Measurements from ENCODE around the gene NKPD1.

Gene NKPD1

DNA sequence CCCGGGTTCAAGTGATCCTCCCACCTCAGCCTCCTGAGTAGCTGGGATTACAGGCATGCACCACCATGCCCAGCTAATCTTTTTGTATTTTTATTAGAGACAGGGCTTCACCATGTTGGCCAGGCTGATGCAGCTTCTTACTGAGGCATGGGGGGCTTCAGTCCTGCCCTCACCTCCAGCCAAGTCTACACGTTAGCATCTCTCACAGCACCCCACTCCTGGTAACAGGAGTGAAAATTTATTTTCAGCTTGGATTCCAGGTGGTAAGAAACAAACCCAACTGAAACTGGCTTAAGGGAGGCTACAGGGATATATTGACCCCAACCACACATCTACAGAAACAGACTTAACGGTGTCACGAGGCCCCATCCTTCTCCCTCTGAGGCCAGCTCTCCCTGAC is 10.6 kb downstream of the NKPD1 start:
- H3K27me3 ChIP-seq (ENCODE audit: control insufficient read depth, insufficient read depth, low read length) = peaks cover 38% of the 10 kb centered on the region
- H3K9me3 ChIP-seq (ENCODE audit: control insufficient read depth, low read length) = no peaks in the 10 kb centered on the region
- H3K4me1 ChIP-seq (ENCODE audit: control insufficient read depth, insufficient read depth, low read length) = peaks cover 32% of the 10 kb centered on the region
- H3K4me3 ChIP-seq (ENCODE audit: low read length) = no peak overlapping the region
- no peak overlapping the region for H3K9ac ChIP-seq (ENCODE audit: low read length)
- H3K36me3 ChIP-seq (ENCODE audit: control insufficient read depth, insufficient read depth, low read length) = no peaks in the 10 kb centered on the region

DNA sequence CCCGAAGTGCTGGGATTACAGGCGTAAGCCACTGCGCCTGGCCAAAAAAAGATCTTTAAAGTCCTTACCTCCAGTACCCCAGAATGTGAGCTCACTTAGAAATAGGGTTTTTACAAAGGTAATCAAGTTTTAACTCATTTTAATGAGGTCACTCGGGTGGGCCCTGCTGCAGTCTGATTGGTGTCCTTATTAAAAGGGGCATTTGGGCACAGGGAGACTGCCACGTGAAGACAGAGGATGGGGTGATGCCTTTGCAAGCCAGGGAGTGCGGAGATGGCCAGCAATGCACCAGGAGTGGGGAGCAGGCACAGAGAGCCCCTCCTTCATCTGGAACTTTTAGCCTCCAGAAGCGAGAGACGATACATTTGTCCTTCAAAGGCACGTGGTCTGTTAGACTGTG is 11.7 kb downstream of the NKPD1 start:
- H3K27me3 ChIP-seq (ENCODE audit: control insufficient read depth, insufficient read depth, low read length) = peaks cover 34% of the 10 kb centered on the region
- H3K36me3 ChIP-seq (ENCODE audit: control insufficient read depth, insufficient read depth, low read length) = no peaks in the 10 kb centered on the region
- H3K4me1 ChIP-seq (ENCODE audit: control insufficient read depth, insufficient read depth, low read length) = peaks cover 27% of the 10 kb centered on the region
- no peaks in the 10 kb centered on the region for H3K9me3 ChIP-seq (ENCODE audit: control insufficient read depth, low read length)
- no peak overlapping the region for H3K4me3 ChIP-seq (ENCODE audit: low read length)
- H3K9ac ChIP-seq (ENCODE audit: low read length) = no peak overlapping the region

DNA sequence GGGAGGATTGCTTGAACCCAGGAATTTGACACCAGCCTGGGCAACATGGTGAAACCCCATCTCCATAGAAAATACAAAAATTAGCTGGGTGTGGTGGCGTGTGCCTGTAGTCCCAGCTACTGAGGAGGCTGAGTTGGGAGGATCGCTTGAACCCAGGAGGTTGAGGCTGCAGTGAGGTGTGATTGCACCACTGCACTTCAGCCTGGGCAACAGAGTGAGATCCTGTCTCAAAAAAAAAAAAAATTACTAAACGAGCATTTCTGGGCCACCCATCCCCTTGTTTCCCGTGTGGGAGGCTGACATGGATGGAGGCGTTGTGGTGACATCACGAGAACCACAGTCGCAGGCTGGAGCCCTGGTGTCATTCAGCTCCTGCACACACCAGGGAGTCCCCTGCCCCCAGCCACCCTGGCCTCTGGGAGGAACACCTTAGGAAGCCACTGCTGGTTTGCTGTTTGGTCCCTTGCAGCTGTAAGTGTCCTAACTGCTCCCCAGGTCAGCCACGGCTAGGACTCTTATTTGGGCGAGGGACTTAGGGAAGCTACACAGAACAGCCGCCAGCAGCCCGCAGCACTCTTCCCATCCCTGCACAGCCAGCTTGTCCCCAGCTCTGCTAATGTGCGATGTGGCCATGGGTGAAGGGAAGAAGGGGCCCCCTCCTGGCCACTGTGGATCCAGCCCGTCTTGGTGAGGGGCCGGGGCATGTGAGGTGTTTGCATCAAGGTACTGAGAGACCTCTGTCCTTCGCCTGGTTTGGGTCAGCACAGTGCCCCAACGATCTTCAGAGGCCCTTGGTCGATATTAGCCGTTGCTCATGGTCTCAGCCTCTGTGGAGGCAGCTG is 12.7 kb downstream of the NKPD1 start:
- Histone ChIP-seq H3K27me3 (ENCODE audit: control insufficient read depth, insufficient read depth, low read length) (peaks cover 23% of the 10 kb centered on the region), H3K36me3 (ENCODE audit: control insufficient read depth, insufficient read depth, low read length) (no peaks in the 10 kb centered on the region), H3K9ac (ENCODE audit: low read length) (no peak overlapping the region)

DNA sequence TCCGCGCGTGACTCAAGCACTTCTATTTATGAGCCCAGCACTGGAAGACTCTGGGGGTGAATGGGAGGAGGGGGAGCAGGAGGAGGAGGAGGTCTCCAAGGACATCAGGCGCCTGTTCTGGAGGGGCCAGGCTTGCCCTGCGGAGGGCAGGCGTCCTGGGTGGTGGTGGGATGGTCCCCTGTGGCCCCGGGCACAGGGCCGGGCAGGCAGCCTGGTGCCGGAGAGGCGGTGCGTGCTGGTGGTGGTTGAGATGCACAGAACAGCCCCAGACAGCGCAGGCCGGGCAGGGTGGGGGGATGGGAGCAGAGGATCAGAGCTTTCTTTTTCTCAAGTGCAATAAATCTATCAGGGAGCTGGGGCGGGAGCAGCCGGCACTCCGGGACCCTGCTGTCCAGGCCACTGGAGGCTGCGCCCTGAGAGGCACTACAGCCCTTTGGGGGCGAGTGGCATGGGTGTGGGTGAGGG is 14.0 kb downstream of the NKPD1 start:
- Histone ChIP-seq H3K9ac (ENCODE audit: low read length) (no peak overlapping the region), H3K36me3 (ENCODE audit: control insufficient read depth, insufficient read depth, low read length) (peaks cover 8% of the 10 kb centered on the region), H3K4me1 (ENCODE audit: control insufficient read depth, insufficient read depth, low read length) (peaks cover 4% of the 10 kb centered on the region), H3K9me3 (ENCODE audit: control insufficient read depth, low read length) (no peaks in the 10 kb centered on the region), H3K4me3 (ENCODE audit: low read length) (no peak overlapping the region), H3K27me3 (ENCODE audit: control insufficient read depth, insufficient read depth, low read length) (peaks cover 10% of the 10 kb centered on the region)

More for the DNA sequence above, 12.7 kb downstream of the NKPD1 start:
- H3K4me1 ChIP-seq (ENCODE audit: control insufficient read depth, insufficient read depth, low read length) = peaks cover 16% of the 10 kb centered on the region
- H3K9me3 ChIP-seq (ENCODE audit: control insufficient read depth, low read length) = no peaks in the 10 kb centered on the region
- no peak overlapping the region for H3K4me3 ChIP-seq (ENCODE audit: low read length)

DNA sequence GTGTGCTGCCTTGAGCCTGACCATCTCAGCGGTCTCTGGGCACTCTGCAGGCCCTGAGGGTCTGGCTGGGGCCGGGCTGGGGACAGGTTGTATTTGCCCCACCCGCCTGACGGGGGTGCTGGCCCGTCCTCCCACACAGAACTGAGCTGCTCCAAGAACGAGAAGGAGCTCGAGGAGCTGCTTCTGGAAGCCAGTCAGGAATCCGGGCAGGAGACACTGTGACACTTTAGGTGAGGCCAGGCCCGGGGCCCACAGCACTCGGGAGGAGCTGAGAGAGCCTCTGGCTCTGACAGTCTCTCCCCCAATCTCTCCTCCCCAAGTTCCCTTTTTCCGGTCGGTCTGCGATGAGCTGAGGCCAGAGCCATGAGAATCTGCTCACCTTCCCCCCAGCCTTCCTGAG is 14.5 kb downstream of the NKPD1 start:
- no peak overlapping the region for H3K9ac ChIP-seq (ENCODE audit: low read length)
- no peak overlapping the region for H3K4me3 ChIP-seq (ENCODE audit: low read length)
- peaks cover 5% of the 10 kb centered on the region for H3K27me3 ChIP-seq (ENCODE audit: control insufficient read depth, insufficient read depth, low read length)
- peaks cover 13% of the 10 kb centered on the region for H3K36me3 ChIP-seq (ENCODE audit: control insufficient read depth, insufficient read depth, low read length)
- H3K9me3 ChIP-seq (ENCODE audit: control insufficient read depth, low read length) = no peaks in the 10 kb centered on the region
- H3K4me1 ChIP-seq (ENCODE audit: control insufficient read depth, insufficient read depth, low read length) = no peaks in the 10 kb centered on the region

DNA sequence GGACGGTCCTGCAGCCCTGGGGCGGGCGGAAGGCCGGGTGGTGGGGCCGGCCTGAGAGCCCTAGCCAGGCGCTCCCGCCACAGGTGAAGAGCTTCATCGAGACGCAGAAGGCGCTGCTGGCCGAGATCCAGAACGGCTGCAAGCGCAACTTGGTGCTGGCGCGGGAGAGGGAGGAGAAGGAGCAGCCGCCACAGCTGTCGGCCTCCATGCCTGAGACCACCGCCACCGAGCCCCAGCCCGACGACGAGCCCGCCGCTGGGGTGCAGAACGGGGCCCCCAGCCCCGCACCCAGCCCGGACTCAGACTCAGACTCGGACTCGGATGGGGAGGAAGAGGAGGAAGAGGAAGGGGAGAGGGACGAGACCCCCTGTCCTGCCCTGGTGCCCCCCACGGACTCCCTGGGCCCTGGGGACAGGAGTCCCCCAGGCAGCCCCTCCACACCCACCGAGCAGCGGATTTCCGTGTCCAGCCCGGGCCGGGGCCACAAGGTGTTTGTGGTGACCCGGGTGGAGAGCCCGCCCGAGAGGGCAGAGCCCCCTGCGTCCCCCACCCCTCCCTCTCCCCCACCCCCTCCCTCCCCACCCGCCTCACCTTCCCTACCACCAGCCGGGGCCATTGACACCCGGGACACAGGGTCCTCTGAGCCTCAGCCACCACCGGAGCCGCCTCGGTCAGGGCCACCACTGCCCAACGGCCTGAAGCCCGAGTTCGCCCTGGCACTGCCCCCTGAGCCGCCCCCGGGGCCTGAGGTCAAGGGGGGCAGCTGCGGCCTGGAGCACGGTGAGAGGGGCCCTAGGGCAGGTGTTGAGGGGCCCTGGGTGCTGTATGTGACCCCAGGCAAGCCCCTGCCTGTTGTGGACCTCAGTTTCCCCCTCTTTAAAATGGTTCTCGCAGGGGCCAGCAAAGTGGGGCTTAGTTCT is 15.3 kb downstream of the NKPD1 start:
- Histone ChIP-seq H3K9ac (ENCODE audit: low read length) (no peak overlapping the region), H3K4me1 (ENCODE audit: control insufficient read depth, insufficient read depth, low read length) (no peaks in the 10 kb centered on the region), H3K4me3 (ENCODE audit: low read length) (no peak overlapping the region), H3K27me3 (ENCODE audit: control insufficient read depth, insufficient read depth, low read length) (no peaks in the 10 kb centered on the region), H3K36me3 (ENCODE audit: control insufficient read depth, insufficient read depth, low read length) (peaks cover 13% of the 10 kb centered on the region), H3K9me3 (ENCODE audit: control insufficient read depth, low read length) (no peaks in the 10 kb centered on the region)

DNA sequence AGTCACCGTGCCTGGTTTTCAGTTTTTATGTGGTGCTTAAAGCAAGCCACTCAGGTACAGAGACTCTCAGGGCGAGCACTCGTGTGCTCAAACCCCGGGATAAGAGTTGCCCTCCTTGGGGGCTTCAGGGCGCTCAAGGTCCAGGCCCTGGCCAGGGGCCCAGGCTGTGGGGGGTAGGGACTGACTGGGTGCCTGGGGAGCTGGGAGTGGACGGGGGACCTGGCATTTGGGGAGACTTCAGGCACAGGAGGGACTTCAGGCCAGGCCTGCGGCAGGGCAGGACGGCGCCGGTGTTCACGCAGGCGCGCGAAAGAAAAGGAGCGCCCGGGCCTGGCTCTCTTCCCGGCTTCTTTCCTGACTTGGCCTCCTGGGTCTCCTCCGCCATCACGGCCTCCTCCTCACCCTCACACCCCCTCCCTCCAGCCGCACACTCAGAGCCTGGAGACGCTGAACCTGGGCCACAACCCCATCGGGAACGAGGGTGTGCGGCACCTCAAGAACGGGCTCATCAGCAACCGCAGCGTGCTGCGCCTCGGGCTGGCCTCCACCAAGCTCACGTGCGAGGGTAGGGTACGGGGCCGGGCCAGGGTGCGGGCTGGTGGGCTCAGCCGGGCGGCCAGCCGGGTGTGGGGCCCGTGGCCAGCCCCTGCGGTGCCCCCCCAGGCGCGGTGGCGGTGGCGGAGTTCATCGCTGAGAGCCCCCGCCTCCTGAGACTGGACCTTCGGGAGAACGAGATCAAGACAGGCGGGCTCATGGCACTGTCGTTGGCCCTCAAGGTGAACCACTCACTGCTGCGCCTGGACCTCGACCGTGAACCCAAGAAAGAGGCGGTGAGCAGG is 16.1 kb downstream of the NKPD1 start:
- no peaks in the 10 kb centered on the region for H3K4me1 ChIP-seq (ENCODE audit: control insufficient read depth, insufficient read depth, low read length)
- no peaks in the 10 kb centered on the region for H3K9me3 ChIP-seq (ENCODE audit: control insufficient read depth, low read length)
- H3K9ac ChIP-seq (ENCODE audit: low read length) = no peak overlapping the region
- peaks cover 13% of the 10 kb centered on the region for H3K36me3 ChIP-seq (ENCODE audit: control insufficient read depth, insufficient read depth, low read length)
- no peak overlapping the region for H3K4me3 ChIP-seq (ENCODE audit: low read length)
- H3K27me3 ChIP-seq (ENCODE audit: control insufficient read depth, insufficient read depth, low read length) = no peaks in the 10 kb centered on the region

DNA sequence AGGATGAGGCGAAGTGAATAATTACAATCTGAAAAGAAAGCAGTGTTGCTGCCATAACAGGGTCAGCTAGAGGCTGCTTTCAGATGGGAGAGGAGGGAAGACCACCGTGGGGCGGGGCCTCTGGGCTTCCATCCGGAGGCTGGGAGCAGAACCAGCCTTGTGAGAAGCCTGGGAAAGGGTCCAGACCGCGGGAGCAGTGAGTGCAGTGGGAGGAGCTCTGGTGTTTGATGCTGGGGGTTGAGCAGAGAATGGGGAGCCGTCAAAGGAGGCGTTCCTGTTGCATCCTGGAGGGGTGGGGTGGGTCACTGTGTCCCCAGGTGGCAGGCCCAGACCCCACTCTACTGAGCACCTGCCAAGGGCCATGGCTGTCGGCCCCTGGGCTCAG is 18.1 kb downstream of the NKPD1 start:
- H3K36me3 ChIP-seq (ENCODE audit: control insufficient read depth, insufficient read depth, low read length) = peaks cover 13% of the 10 kb centered on the region

DNA sequence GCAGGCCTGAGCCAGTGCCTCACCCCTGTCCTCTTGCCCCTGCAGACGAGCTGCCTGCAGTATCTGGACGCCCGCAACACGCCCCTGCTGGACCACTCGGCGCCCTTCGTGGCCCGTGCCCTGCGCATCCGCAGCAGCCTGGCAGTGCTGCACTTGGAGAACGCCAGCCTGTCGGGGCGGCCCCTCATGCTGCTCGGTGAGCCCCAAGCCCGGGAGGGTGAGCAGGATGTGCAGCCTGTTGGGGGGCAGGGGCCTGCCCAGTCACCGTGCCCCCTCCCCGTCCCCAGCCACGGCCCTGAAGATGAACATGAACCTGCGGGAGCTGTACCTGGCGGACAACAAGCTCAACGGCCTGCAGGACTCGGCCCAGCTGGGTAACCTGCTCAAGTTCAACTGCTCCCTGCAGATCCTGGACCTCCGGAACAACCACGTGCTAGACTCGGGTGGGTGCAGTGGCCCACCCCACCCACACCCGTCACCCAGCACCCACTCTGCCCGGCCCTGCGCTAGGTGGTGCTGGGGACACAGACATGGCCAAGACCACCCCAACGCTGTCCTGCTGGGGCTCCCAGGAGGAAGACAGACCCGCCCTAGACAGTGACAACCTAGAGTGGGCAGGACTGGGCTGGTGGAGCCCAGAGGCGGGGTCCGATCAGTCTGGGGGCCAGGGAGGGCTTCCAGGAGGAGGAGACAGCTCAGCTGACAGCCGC is 18.6 kb downstream of the NKPD1 start:
- Histone ChIP-seq H3K9ac (ENCODE audit: low read length) (no peak overlapping the region), H3K36me3 (ENCODE audit: control insufficient read depth, insufficient read depth, low read length) (peaks cover 13% of the 10 kb centered on the region), H3K9me3 (ENCODE audit: control insufficient read depth, low read length) (no peaks in the 10 kb centered on the region), H3K27me3 (ENCODE audit: control insufficient read depth, insufficient read depth, low read length) (no peaks in the 10 kb centered on the region), H3K4me3 (ENCODE audit: low read length) (no peak overlapping the region), H3K4me1 (ENCODE audit: control insufficient read depth, insufficient read depth, low read length) (peaks cover 5% of the 10 kb centered on the region)

More for the DNA sequence above, 18.1 kb downstream of the NKPD1 start:
- Histone ChIP-seq H3K4me1 (ENCODE audit: control insufficient read depth, insufficient read depth, low read length) (peaks cover 5% of the 10 kb centered on the region), H3K4me3 (ENCODE audit: low read length) (no peak overlapping the region), H3K9me3 (ENCODE audit: control insufficient read depth, low read length) (no peaks in the 10 kb centered on the region), H3K27me3 (ENCODE audit: control insufficient read depth, insufficient read depth, low read length) (no peaks in the 10 kb centered on the region), H3K9ac (ENCODE audit: low read length) (no peak overlapping the region)

DNA sequence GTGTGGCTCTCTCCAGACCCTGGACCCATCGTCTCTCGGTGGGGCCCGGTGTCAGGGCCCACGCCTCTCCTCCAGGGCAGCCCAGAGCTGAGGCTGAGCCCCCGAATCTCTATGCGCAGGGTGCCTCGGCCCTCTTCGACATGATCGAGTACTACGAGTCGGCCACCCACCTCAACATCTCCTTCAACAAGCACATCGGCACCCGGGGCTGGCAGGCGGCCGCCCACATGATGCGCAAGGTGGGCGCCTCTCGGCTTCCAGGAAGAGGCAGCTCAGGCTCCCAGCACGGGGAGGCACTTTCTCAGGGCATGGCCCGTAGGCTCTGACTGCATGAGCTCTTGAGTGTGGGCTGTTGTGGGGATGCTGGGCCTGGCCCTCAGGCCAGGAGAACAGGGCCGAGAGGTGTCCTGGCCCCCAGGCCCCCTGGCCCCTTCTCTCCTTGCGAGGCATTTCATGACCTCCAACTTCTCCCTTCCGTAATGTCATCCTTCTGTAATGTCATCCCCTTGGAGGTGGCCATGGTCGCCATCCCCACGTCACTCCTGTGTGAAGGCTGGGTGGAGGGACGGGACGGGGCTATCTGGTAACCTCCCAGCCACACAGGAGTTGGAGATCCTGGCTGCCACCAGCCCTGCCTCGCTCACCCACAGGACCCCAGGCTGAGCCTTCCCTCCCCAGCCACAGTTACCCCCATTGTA is 19.4 kb downstream of the NKPD1 start:
- Histone ChIP-seq H3K4me3 (ENCODE audit: low read length) (no peak overlapping the region), H3K36me3 (ENCODE audit: control insufficient read depth, insufficient read depth, low read length) (peaks cover 13% of the 10 kb centered on the region), H3K4me1 (ENCODE audit: control insufficient read depth, insufficient read depth, low read length) (peaks cover 5% of the 10 kb centered on the region), H3K9me3 (ENCODE audit: control insufficient read depth, low read length) (no peaks in the 10 kb centered on the region), H3K9ac (ENCODE audit: low read length) (no peak overlapping the region), H3K27me3 (ENCODE audit: control insufficient read depth, insufficient read depth, low read length) (no peaks in the 10 kb centered on the region)

DNA sequence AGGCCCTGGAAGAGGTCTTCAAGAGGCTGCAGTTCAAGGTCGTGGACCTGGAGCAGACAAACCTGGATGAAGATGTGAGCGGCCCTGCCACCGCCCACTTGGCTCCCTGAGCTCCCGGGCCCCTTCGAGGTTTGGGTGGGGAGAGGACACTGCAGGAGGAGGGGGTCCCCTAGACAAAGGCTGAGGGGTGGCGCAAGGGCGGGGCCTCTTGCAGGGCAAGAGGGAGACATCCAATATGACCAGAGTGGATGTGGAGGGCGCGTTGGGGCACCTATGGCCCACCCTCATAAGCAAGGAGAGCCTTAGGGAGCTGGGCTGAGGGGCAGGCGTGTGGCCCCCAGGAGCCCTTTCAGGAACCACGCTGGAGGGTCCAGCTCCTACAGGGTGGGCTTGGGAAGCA is 20.2 kb downstream of the NKPD1 start:
- no peaks in the 10 kb centered on the region for H3K9me3 ChIP-seq (ENCODE audit: control insufficient read depth, low read length)
- peaks cover 13% of the 10 kb centered on the region for H3K36me3 ChIP-seq (ENCODE audit: control insufficient read depth, insufficient read depth, low read length)
- no peaks in the 10 kb centered on the region for H3K27me3 ChIP-seq (ENCODE audit: control insufficient read depth, insufficient read depth, low read length)
- H3K9ac ChIP-seq (ENCODE audit: low read length) = no peak overlapping the region
- peaks cover 5% of the 10 kb centered on the region for H3K4me1 ChIP-seq (ENCODE audit: control insufficient read depth, insufficient read depth, low read length)
- H3K4me3 ChIP-seq (ENCODE audit: low read length) = no peak overlapping the region
